GM18511 (cell line): ENCODE data around the gene NMNAT3.

Source experiments
- ATAC-seq: cut with Tn5 transposase; IDR thresholded peaks from one replicate; pipeline ENCODE4 v1.9.1; 2021; ENCODE audit warnings: mild to moderate bottlenecking, moderate library complexity; ENCODE audit not compliant: unreplicated experiment

NMNAT3 gene

DNA sequence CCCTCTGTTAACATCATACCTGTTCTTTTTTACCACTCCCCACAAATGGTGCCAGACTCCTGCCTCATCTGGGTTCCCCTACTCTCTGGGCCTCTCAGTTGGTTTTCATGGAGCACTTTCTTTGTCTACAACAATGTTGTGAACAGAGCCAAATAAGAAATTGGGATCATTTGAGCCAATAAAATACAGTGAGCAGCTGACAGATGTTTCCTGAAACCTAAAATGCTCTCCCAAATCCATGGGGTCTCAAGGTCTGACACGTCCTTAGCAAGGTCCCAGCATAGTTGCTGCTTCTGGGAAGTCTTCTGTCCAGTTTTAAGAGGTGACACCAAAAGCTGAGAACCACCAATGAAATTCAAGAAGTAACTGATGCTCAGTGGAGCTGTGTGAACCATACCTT is 1.7 kb downstream of the NMNAT3 start:
- no peak for ATAC-seq

DNA sequence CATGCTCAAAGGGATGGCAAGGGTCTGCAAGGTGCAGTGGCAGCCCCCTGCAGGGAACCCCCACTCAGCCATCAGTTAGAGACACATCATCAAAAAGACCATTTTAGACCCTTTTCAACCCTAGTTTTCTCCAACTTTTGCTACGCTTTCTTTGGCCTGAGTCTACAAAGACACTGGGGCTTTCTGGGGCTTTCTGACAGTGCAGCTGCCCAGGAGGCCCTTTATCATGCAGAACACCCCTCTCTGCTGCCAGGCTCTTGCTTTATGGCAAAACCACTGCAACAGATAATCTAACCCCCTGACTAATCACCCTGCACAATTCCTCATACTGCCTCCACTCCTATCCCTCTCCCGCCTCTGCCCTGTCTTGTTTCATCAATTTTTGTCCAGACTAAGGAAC is 2.4 kb downstream of the NMNAT3 start:
- ATAC-seq = no peak

DNA sequence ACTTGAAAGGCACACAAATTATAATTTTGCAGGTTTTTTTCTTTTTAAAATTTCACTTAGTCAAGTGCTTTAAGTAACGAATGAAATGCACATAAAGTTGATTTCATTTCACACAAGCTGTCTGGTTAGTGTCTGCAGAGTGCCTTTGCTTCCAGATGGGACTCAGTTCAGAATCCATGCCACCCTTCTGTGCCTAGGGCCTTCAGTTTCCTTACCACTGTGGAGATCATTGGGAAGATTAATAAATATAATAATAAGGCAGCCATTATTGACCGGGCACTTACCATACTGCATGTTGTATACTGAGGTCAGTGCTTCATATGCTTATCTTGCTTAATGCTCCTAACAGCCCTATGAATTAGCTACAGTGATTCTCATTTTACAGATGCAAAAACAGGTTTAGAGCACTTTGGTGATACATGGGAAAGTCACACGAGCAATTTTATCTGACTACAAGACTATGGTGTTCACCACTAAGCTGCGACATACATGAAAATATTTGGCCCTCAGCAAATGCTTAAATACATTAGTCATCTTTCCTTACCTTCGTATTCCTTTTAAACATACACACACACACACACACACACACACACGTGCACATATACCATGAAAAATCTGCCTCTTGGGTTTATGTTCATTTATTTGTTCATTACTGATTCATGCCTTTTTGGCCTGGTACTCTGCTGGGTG is 3.1 kb downstream of the NMNAT3 start:
- ATAC-seq = no peak

DNA sequence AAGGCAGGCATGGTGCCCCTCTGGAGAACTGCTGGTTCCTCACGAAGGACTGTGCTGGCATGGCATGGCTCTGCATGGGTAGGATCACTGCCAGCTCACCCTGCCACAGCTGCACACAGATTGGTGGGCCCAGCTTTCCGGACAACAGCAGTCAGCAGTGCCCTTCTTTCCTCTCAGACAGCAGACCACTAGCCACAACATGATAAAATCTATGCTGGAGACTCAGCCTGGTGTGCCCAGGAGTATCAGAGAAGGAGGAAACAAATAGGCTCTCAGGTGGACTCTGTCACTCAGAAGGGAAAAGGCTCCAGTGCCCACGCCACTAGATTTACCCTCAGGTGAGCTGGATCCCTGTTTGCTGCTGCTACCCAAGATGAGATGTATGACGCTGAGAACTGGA is 4.9 kb downstream of the NMNAT3 start:
- no peak for ATAC-seq

DNA sequence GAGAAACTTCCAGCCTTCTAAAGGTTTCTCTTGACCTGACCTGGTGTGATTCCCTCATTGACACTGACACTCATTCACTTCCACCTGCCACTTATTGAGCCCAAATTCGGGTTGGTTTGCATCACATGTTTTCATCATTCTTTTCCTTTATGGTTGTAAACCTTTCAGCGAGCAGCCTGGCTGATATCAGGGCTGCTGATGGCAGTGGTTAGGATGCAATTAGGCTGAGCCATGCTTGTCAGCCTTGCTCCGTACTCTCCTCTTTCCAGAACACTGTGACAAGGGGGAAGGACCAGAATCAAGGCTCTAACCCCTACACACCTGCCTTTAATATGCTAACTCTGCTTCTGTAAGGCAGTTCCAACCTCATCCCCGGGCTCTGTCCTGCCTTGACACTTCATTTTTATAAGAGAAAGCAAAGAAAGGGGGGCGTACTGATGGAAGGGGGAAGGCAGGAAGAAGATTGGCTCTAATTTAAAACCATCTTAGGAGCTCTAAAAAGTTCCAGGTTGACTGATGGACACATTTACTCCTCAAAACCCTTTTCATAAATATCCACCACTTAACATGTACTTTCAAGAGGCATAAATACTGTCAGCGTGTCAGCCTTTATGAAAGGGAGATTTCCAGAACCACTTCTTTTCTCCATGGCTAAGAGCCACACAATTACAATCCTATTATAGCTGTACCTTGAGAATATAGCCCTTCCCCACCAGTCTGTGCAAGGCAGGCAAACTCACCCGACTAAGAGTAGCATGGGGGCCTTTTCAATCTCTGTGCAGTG is 5.7 kb downstream of the NMNAT3 start:
- ATAC-seq = no peak

DNA sequence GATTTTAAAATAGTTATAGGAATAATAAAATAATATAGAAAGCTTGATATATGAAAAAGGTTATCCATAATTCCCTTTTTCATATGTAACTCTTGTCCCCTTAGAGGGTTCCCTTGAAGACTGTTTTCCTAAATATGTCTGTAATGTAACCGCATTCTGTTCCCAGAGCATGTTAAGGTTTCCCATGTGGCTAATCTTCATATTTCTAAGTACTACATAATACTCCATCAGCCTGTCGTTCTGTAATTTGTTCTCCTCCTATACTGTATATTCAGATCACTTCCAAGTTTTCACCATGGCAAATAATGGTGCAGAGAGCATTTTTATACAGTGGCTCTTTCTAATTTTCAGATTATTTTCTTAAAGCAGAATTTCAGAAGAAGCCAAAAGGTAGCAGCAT is 6.7 kb downstream of the NMNAT3 start:
- no peak for ATAC-seq

DNA sequence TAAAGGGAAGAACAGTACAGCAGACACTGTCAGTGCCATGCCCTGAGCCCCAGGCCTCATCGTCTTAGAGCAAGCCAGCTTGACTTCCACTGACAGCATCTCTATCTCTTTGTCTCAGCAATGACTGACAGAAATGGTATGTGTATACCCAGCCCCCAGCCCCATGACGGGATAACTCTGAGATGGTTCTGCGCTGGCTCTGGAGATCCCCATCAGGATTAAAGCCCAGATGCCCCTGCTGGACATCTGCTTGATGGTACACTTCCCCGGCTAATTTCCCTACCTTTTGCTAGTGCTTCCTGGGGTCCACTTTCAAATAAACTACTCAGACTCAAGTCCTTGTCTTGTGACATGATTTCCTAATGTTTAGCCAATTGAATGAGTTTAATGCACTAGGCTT is 7.6 kb downstream of the NMNAT3 start:
- ATAC-seq = no peak

DNA sequence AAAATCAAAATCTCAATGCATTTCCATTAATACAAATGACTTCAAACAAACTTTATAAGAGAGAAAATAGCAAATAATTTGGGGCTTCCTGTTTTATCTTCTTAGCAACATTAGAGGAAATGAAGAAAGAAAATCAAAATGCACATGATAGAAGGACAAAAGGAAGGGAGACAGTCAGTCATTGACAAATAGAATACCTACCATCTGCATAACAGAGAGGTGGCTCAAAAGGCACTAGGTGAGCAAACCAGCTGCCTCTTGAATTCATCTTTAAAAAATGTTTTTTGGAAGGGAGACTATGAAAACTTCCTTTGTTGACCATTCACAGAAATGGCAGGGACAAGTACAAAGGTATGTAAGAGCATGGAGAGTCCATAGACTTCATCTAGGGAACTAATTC is 9.4 kb downstream of the NMNAT3 start:
- ATAC-seq = no peak

DNA sequence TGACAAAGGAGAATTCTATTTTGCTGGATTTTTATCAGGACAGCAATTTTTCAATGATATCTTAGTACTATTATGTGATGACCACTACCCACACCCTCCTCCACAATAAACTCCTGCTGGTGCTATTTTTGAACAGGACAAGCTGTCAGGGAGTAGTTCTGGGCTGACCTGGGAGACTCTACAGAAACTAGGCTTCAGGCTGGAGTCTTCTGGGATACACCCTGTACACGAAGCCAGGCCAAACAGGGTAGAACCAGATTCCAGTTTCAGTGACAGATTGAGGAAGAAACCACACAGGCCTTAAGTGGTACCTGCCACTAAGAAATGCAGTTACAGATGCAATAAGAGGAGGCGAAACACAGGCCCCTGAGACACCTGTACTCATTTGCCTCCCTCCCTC is 12.8 kb downstream of the NMNAT3 start:
- ATAC-seq = no peak

DNA sequence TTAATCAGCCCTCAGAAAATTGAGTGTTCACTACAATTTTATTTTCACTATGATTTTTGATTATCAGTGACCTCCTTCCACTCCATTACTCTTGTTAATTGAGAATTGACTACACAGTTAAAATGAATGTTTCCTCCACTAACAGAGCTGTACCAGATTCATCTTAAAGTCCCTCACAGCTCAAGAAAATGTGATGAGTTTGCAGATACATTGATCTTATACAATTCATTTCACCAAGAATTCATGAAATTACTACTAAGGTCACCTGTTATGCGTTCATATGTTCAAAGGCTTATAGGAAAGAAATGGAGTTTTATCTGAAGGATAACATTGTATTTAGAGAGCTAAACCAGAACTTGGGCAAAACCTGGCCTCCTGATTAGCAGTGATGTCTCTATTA is 17.5 kb downstream of the NMNAT3 start:
- no peak for ATAC-seq

DNA sequence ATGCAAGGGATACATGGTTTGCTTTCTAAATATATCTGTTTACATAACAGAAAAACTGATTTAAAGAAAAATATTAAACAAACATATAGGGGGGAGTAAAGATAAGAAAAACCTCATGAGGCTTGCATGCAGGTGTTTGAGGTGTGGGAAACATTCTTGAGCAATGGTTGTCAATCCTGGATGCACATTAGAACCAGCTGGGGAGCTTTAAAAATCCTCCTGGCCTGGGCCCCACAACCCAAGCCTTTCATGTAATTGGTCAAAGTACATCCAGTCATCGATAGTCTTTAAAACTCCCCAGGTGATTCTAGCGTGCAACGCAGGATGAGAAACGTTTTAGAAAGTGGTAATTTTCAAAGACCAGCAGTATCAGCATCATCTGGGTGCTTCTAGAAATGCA is 18.3 kb downstream of the NMNAT3 start:
- no peak for ATAC-seq

DNA sequence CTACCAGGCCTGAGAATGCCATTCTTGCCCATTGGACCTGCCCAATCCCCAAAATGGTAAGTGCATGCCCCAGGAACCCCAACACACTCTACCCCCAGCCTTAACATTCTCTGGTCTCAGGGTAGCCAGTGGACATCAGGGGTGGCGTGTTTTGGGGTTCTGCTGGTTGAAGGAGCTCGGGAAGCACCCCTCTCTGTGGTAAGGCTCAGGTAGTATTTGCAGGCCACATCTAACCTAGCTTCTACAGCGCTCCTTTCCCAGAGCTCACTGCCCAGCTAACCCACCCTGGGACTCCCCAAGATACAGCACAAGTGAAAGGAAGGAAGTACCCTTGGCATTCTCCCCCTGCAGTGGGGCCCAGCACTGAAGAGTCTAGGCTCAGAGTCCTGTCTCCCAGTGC is 19.8 kb downstream of the NMNAT3 start:
- no peak for ATAC-seq

DNA sequence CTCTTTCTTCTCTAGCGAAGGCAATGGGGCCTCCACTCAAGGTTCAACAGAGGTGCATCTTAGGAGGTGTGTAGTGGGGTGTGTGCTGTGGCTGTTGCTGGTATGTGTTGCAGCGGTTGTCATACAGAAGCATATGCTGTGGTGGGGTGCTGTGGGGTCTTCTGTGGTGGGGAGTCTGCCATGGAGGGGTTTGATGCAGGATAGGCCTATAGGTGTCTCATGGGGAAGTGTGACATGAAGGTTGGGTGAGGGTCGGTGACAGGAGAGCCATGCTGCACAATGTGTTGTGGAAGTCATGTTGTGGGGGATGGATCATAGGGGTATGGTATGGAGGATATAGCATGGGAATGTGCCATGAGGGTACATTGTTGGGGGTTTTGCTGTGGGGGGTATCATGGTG is 20.3 kb downstream of the NMNAT3 start:
- ATAC-seq = no peak

DNA sequence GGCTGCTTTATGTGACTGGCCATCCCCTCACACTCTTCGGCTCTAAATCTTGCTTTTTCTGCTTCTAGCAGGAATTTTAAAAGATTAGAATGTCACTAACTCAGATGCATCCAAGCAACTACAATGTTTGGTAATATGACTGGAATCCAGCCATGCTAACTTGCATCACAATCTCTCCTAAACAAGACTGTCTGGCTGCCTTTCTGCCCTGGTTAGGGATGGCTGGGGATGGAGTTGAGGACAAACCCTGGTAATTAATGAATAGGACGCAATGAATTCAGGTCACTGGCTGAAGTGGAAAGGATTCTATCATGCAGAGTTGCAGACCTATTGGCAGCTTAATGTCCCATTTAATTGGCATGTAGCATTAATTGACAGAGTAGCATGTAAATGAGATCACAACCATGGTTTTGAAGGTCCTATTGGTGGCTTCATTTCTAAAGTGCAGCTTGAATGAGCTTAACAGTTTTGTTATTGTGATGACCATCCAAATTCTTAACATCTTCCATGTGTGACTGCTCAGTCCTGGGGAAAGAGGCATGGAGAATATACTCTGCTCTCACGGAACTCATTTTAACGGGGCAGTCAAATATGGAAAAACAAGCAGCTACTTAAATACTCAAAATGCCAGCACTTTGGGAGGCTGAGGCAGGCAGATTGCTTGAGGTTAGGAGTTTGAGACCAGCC is 21.7 kb downstream of the NMNAT3 start:
- no peak for ATAC-seq

DNA sequence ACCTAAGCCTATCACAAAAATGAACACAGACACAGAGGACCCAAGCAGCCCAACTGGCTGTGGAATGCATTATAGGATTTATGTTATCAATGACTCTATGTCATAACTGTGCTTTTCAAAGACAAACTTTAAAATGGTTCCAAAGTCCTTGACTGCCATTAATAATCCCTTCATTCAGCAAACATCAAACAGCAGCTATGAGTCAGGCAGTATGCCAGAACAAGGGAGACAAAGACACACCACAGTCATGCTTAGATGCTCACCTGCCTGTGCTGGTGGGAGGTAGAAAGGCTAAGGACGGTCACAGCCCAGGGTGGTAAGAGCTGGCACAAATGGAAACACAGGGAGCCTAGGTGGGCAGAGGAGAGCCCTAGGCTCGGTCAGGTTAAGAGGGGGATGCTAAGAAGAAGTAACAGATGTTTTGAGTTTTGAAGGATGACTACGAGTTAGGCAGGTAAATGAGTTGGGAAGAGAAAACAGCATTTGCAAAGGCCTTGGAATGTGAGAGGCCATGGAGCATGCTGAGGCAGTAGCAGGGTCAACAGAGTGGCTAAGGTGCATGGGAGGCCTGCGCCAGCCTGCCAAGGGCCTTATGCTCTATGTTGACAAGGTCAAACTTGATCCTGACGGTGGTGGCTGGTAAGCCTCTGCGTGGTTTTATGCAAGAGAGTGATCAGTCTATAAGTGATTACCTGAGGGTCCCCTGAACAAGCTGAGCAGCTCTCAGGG is 23.0 kb downstream of the NMNAT3 start:
- no peak for ATAC-seq

DNA sequence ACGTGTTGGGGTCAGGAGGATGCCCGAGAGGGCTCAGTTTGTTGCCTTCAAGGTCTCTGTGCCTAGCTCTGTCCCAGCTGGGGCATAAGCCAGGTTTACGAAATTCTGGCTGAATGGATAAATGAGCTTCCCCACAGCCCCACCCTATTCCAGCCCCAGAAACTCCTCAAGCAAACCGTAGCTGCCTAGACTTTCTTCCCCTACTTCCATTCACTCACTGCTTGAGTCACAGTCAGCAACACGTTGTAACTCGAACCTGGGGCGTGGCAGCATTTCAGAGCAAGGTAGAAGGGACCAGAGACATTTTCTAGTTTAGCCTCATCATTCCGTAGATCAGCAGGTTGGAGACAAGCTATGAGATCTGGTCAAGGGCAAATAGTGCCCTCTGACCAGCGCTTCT is 24.2 kb downstream of the NMNAT3 start:
- no peak for ATAC-seq

DNA sequence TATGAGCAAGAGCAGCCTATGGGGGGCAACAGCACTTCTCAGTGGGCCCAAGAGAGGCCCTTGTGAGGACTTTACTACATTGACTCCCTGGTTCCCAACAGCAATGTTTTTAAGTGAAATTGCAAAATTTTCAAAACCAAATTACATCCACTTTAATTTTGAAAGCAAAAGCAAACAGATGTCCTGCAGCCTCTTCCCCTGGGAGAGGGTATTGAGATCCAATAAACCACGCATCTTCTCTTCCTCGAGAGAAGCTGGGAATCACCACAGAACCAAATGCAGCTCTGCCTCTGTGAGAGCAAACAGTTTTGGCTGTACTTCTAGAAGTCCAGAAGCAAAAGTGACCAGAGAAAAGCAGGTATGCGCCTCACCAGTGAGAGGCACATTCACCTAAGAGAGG is 25.2 kb downstream of the NMNAT3 start:
- ATAC-seq = no peak

DNA sequence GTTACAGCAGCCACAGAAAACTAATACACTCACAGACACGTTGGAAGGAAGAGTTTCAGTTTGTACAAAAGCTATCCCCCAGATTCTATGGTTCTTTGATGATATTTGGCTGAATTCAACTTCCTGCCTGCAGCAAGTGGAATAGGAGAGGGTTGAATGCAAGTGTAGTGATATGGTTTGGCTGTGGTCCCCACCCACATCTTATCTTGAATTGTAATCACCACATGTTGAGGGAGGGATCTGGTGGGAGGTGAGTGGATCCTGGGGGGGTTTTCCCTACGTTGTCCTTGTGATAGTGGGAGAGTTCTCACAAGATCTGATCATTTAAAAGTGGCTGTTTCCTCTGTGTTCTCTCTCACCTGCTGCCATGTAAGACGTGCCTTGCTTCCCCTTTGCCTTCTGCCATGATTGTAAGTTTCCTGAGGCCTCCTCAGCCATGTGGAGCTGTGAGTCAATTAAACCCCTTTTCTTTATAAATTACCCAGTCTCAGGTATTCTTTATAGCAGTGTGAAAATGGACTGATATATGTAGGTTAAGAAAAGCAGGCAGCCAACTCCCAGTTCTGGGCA is 29.8 kb downstream of the NMNAT3 start:
- ATAC-seq = no peak

DNA sequence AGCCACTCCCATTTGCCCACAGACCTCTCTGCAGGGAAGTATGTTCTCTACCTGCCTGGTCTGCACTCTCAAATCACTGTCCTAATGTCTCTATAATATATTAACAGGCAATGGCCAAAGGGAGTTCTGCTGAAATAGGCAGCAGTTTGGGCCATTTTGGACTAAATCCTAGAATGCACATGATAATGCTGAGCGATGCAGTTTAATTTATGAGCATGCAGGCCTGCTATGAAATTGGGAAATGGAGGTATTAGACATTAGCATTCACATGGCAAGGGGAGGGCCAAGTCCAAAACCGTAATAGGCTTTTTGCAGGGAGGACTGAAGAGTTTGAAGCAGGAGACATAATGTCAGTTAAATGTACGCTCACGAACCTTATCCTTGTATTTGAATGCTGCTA is 31.3 kb downstream of the NMNAT3 start:
- no peak for ATAC-seq

DNA sequence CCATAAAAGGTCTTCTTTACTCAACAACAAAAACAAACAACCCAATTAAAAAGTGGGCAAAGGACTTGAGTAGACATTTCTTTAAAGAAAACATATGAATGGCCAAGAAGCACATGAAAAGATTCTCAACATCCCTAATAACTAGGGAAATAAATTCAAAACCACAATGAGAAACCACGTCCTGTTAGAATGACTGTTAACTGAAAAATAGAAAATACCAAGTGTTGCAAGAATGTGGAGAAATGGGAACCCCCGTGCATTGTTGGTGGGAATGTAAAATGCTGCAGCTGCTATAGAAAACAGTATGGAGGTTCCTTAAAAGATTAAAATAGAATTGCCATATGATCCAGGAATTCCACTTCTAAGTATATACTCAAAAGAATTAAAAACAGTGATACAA is 34.8 kb downstream of the NMNAT3 start:
- ATAC-seq = no peak

DNA sequence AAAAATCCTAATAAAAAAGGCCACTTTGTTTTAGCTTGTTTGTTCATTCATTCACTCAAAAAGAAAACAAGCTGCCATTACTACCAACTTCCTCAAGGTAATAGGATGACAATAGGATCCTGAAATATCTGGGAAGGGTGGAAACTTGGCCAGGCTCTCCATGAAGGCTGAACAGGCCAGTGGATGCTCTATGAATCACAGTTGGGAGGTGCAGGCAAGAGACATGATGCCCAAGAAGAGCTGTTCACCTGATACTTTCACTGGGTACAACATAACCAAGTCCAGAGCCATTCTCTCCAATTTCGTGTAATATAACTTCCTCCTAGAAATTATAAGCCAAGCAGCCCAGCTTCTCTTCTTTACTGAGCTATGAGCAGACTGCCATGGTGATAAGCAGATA is 37.3 kb downstream of the NMNAT3 start:
- ATAC-seq = no peak
